Left colon (tissue), 2 donors: ENCODE measurements around the gene BLMH. TPM values are rescaled to one million over a fixed set of nuclear protein-coding genes. Genes with fewer than 3 reads are reported as not detected.

Experiments used
- ATAC-seq: fragments of 200-7000 bp; cut with Tn5 transposase; one replicate; pipeline ENCODE4 v1.9.1; 2020; ENCODE audit warnings: mild to moderate bottlenecking, moderate library complexity
- DNase-seq, 2 donors: peaks; one replicate each; pipeline ENCODE4 v3.0.0-alpha.2; 2020
- intact Hi-C, 2 donors: fragments of 100-400 bp; cut with DNase I in 1 of 2; cut with micrococcal nuclease in 1 of 2; formaldehyde crosslinking; loops; one replicate each; pipeline versions ENCODE4 v1.11.2 to v1.14.0; 2022; cut with DNase I, micrococcal nuclease
- total RNA-seq, 2 donors: library from RNA; stranded (reverse); fragmentation: NEBNext Ultra II Directional; extraction: Animal tissue kit (Norgen Biotek cat#: 25700); gene quantifications; one replicate each; pipeline ENCODE4 v1.2.1, GENCODE V29; 2021
- donor health status: DM: no; HTN: no; CAD: no.
- donor health status: DM: yes; HTN: yes; CAD: no.

Gene BLMH
- total RNA-seq, 2 donors from 2014 or later, result 17.7 to 18.8 TPM

DNA sequence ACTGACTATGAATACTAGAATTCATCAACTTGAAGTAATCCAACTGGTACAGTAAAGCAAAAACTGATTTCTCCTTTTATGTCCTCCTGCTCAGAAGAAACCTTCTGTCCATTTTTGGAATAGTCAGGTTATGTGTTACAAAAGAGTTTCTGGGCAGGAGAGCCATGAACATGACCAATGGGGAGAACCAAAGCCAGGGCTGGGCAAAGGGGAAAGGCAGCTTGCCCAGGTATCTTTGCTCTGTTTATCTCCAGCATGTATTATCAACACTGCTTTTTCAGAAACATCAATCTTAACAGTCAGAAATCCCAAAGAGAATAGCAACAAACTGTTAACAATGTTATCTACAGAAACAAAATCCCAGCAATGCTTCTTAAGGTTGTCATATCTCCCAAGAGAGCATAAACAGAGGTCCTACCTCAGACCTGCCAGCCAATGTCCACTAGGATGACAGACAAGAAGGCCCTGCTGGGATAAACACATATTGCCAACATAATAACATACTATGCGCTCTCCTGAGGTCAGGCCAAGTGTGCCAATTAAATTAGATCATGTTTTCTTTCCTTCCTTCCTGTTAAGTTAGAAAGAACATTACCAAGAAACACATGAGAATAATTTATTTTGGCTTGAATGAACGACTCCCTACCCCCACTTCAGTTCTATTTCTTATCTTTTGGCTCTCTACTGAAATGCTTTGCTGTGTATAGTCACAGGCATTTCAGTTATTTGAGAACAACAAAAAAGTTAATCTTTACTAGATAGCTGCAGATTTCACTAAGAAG is 28.0 kb downstream of the BLMH start:
- ATAC-seq, result no peak
- intact Hi-C loops, result no loop called here
- DNase-seq, result no peak

DNA sequence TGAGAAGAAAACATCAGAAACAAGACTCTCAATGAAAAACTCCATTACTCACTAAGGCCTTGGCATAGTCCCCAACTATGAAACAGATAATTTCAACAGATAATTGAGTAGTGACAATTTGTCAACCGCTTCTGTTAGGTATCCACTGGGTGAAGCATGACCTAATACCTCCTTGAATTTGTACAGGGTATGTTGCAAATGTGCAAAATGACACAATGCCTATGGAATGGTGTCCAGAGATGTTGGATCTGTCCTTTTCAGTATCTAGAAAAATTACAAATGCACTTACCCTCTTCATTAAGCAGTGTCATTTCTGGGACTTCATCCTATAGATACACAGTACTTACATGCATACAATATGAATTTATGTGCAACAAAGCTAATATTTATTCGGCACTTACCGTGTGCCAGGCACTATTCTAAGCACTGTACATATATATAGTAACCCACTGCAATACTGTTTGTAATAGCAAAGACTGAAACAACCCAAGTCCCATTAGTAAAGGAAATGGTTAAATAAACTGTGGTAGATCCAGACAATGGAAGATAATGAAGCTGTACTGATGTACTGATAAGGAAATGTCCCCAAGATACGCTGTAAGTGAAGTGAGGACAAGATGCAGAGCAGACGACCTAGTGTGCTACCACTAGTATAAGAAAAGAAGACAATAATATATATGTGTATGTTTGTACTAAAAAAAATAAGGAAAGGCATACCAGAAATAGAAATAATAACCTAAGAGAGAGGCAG is 34.8 kb downstream of the BLMH start:
- DNase-seq (no peak), ATAC-seq (no peak)

DNA sequence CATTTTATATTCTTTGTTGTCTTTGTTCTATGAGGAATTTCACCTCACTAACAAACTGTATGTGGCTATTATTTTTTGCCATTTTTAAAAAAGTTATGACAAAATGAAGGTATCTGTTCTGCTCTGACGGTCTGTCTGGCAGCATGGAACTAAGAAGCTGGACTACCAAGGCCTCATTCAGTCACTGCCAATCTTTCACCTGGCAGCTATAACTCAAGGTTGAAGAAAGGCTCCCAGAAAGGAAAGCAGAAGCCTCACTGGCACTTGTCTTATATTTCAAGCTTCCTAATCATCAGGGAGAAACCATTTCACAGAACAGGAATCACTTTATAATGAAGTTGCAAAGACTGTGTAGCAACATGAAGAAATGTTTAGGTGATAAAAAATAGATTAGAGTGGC is 37.6 kb downstream of the BLMH start:
- intact Hi-C loops, result no loop called here
- DNase-seq, result no peak
- ATAC-seq, result no peak

More for the DNA sequence above, 34.8 kb downstream of the BLMH start:
- intact Hi-C loops, result no loop called here

DNA sequence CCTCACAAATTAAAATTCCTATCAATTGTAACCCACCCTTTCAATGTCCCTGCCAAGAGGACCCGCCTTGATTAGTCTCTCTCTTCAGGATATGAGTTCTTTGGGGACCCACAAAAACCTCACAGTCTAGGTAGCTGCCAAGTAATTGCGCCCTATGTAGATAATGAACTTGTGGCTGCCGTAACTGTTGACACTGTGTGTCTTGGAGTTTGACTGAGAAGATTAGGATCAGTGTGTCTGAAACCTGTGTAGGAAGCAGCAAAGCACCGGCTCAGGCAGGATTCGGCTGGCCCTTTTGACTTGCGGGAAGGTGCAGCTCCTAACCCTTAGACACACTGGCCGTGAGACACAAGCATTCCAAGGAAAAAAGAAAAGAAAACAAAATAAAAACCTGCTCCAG is 38.4 kb downstream of the BLMH start:
- ATAC-seq (no peak), DNase-seq (no peak)
- intact Hi-C loops, result no loop called here

DNA sequence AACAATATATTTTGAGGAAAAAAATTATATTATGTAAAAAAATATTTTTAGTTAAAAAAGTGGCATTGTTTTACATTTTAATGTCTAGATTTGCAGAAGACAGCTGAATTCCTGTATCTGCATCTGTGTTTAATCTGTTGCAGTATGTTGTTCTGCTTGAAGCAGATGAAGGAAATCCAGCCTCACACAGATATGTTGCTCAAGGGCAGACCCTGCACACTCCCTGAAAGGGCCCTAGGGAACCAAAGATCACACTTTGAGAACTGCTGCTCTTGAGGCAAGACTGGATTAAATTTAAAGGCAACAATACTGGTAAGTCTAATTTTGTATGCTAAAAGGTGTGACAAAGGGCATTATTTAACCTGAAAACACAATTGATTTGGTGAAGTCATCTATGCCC is 39.8 kb downstream of the BLMH start:
- intact Hi-C loops, result no loop called here
- no peak for ATAC-seq
- no peak for DNase-seq

DNA sequence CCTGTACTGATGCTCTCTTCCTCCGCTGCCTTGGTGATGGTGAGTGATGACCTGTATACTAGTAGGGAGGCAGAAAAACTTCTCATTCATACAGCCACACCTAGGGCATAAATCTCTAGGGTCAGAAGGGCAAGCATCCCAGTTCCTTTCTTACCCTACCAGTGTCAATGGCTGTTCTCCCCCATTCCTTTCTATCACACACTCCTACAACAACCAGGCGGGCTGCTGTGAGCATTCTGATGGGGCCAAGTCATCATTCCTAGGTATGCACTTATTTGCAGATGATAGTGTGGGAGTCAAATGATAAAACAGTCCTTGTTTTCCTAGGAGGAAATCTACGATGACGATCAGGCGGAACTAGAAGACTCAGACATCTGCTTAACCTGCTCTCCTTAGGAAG is 42.3 kb downstream of the BLMH start:
- ATAC-seq (no peak), DNase-seq (no peak)
- intact Hi-C loops, result no loop called here

DNA sequence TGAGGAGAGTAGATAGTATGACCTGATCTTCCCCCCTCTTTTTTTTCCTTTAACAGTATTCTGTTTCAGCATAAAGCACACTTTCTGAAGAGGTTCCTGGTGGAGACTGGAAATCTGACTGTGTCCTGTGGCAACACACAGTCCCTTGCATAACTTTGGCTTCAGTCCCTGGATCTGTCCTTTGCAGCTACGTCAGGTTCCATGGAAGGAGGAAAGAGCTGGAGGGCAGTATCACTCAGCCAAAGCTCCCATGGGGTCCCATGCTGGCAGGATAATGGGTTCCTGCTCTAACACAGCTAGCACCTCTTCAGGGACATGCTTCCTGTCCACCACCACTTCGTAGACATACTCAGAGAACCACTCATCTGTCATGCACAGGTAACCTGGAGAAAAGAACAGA is 43.0 kb downstream of the BLMH start:
- no peak for ATAC-seq
- no peak for DNase-seq
- intact Hi-C loops, result no loop called here

DNA sequence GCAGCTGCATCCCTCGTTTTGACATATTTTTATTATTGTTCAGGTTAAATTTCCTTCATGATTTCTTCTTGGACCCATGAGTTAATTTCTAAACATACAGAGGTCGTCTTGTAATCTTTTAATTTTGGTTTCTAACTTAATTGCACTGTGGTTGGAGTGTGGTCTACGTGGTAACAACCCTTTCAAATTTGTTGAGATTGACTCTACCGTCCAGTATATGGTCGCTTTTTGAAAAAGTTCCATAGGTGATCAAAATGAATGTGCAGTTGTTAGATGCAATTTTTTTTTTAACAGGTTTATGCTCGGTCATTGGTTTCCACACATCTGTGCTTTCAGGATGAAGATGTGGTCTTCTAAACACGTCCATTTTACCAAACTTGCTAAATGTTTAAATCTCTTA is 45.3 kb downstream of the BLMH start:
- ATAC-seq (no peak), DNase-seq (no peak)
- intact Hi-C loops, result no loop called here

DNA sequence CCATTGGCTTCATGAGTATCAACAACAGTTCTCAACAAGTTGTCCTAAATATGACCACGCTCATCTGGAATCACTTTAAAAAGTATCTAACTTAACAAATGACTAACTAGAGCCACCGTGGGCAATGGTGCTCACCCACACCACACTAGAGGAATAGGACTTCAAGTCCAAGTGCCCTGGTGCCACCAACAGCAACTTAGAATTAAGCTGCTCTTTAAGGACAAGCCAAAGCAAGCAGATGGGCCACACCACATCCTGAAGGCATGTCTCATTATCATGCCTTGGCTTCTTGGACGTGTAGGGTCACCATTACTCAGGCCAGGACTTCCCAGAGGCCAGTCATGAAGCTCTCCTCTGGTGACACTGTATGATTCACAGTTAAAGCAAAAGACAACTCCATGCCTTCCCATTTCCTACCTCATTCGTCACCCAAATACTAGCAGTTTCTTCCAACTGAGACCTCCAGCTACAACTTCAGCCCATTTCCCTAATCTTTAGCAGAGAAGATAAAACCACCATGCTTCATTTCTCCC is 46.8 kb downstream of the BLMH start:
- DNase-seq (no peak), ATAC-seq (no peak)
- intact Hi-C loops, result no loop called here

DNA sequence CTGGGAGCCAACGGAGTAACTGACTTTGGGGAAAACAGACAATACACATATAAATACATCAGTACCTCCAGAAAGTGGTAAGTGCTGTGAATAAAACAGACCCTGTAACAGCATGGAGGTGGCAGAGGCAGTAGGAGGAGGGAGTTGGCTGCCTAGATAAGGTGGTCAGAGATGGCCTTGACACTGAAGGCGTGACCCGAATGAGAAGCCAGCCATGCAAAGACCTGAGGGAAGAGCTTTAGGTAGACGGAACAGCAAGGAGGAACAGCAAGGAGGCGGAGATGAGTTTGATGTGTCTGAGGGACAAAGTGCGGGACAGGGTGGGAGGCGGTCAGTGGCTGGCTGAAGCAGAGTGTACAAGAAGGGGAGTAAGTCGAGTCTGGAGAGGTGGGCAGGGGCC is 48.2 kb downstream of the BLMH start:
- intact Hi-C loops, result no loop called here
- no peak for DNase-seq

DNA sequence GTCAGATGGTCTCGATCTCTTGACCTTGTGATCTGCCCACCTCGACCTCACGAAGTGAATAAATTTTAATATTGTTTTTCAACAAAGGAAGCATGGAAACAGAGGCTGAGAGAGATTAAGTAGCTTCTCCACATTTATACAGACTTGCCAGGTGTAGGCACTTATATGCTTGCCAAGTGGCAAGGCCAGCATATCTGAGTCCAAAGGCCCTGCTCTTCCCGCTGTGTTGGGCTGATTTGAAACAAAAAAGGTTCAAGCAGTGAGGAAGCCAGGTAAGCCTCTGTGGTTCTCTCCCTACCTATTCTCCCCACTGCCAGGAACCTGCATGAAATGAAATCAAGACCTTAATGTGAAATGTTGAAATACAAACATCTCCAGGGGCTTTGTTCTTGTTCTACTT is 48.7 kb downstream of the BLMH start:
- intact Hi-C loops, result no loop called here
- ATAC-seq (no peak), DNase-seq (no peak)

More for the DNA sequence above, 48.2 kb downstream of the BLMH start:
- no peak for ATAC-seq

DNA sequence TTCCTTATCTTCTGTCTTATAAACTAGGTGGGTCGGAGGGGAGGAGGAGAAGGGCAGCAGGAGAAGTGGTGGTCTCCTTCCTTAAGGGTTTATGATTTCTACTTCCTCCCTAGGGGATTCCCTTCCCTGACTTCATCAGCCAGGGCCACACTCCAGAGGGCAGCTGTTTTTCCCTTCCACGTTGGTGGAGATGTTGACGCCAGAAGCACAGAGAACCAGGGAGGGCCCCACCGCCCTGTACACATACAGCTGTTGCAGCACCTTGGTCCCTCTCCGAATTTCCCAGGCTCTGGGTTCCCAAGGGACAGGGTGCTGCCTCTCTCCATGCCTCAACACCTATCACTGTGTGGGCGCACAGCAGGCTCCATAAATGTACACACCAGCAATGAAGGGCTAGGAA is 50.7 kb downstream of the BLMH start:
- ATAC-seq, result no peak
- intact Hi-C loops, result no loop called here
- DNase-seq, result no peak

DNA sequence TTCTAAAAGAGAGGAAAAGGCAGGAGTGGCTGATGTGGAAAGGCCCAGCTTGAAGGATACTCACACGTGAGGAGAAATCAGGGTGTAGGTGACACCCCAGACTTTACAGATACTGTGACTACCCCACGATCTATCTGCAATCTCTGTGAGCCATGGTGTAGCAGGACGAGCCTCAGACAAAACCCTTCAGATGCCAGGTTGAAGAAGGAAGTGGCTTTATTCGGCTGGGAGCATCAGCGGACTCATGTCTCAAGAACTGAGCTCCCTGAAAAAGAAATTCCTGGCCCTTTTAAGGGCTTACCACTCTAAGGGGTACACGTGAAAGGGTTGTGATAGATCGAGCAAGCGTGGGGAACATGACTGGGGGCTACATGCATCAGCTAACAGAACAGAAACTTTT is 51.6 kb downstream of the BLMH start:
- ATAC-seq, result no peak
- intact Hi-C loops, result no loop called here

DNA sequence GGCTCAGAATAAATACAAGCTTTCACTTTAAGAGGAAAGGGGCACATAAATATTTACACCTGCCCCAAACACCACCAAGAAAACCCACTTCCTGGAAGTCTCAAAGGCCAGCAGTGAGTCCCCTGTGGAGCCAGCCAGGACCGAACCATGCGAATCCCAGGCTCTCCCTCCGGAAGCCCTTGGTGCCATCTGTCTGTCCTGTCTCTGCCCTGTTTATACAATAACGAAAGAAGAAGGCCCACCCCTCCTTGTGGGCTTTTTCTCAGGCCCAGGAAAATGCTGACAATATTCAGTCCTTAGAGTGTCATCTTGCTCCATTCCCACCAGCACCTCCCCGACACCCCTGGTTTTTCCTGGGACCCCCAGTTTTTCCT is 52.7 kb downstream of the BLMH start:
- DNase-seq, result no peak
- no peak for ATAC-seq
- intact Hi-C loops, result no loop called here

More for the DNA sequence above, 51.6 kb downstream of the BLMH start:
- no peak for DNase-seq

DNA sequence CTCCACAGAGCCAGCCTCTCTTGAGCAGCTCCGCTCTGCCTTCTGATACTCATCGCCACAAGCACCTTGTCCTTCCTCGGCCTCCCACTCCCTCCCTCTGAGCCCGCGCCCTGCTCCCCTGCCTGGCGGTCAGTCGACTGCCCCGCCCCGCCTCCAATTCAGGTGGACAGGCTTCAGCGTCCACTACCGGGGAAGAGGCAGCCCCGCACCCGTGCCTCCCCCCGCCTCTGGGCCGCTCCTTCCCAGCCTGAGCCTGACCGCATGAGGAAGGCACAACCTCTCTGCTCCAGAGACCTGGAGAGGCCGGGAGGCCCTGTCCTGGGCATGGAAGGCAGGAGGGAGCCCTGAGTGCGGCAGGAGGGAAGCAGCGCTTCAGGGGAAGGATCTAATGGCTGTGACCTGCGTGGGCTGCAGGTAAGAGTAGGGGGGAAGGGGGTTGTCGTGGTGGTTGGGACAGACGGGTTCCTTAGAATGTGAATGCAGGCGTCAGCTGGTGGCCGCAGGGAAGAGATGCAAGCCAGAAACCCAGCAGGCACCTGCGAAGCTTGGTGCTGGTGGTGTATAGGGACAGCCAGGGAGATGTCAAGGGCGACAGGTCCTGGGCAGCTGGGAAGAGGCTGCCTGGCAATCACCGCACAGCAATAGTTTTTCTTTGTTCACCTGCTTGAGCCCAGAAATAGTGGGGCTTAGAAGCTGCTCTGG is 53.2 kb downstream of the BLMH start:
- intact Hi-C loops, result no loop called here
- ATAC-seq, result no peak
- DNase-seq, result no peak

DNA sequence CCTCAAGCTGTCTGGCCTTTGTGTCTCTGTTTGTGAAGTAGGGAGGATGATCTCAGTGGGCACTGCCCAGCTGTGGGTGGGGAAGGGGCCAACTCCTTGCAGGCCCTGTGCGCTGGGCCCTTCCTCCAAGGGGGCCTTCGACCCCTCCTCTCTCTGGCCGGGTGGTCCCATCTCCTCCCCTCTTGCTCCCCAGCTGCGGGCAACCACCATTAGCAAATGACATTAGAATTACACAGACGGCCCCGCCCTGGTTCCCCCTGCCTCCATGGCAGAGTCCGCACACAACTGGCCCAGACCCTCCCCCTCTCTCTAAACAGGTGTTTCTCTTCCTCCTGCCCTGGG is 53.8 kb downstream of the BLMH start:
- intact Hi-C loops, result no loop called here
- DNase-seq (no peak), ATAC-seq (no peak)

DNA sequence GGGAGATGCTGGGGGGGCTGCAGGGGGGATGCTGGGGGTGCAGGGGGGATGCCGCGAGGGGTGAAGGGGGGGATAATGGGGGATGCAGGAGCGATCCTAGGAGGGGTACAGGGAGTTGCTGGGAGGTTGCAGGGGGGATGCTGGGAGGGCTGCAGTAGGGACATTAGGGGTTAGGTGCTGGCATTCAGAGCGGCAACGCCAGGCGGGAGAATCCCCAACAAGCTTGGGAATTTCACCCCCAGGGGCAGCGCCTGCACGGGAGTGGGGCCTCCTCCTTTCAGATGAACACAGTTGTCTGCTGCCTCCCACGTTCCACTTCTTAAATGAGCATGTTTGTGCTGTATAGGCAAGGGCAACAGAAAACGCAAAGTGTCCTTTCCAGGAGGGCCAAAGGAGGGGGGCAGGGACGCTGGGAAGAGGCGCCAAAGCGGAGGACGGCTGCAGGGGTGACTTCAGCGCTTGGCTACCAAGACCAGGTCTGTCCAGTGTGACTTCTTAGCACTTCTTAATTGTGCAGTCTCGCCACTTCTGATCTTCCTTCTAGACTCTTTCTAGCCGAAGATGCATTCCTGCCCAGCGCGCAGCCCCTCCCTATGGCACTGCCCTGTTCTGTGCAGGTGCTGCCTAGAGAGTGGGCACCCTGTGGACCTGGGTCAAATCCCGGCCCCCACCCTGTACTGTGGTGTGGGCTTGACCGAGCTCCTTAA is 54.3 kb downstream of the BLMH start:
- no peak for ATAC-seq
- intact Hi-C loops, result no loop called here
- no peak for DNase-seq

DNA sequence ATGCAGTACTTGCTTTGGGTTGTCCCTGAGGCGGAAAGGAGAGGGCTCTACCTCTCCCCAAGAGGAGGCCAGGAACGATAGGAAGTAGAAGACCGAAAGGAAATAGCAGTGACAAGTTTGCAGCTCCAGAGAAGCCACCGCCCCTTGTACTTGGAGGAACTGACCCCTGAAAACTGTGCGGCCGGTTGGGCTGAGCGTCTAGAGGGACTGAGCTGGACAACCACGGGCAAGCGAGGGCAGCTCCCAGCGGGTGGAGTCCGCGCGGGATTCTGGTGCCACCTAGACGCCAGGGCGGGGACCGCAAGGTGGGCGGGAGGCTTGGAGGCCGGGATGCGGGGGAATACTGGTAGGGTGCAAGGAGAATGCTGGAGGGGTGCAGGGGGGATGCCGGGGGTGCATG is 55.0 kb downstream of the BLMH start:
- peak; percentile 92 for ATAC-seq
- intact Hi-C loops, result no loop called here
- peak; percentile 33 to 69 for DNase-seq

DNA sequence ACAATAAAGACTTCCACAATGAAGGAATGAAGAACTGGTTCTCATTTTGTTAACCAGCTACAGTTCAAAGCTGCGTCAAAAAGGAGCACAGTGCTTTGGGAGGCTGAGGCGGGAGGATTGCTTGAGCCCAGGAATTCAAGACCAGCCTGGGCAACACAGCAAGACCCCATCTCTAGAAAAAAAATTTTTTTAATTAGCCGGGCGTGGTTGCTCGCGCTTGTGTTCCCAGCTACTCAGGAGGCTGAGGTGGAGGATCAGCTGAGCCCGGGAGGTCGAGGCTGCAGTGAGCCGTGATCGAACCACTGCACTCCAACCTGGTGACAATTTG is 55.5 kb downstream of the BLMH start:
- no peak for ATAC-seq
- no peak for DNase-seq
- intact Hi-C loops, result no loop called here
